ENCODE measurements around the gene USP2. TPM values are rescaled to one million over a fixed set of nuclear protein-coding genes. Genes with fewer than 3 reads are reported as not detected.

USP2 gene
- total and polyA plus RNA-seq, 2 of the 8 experiments (the other 6 are each of a cell fraction or from before 2014, with no cell fraction given) = 2.2 to 6.9 TPM

DNA sequence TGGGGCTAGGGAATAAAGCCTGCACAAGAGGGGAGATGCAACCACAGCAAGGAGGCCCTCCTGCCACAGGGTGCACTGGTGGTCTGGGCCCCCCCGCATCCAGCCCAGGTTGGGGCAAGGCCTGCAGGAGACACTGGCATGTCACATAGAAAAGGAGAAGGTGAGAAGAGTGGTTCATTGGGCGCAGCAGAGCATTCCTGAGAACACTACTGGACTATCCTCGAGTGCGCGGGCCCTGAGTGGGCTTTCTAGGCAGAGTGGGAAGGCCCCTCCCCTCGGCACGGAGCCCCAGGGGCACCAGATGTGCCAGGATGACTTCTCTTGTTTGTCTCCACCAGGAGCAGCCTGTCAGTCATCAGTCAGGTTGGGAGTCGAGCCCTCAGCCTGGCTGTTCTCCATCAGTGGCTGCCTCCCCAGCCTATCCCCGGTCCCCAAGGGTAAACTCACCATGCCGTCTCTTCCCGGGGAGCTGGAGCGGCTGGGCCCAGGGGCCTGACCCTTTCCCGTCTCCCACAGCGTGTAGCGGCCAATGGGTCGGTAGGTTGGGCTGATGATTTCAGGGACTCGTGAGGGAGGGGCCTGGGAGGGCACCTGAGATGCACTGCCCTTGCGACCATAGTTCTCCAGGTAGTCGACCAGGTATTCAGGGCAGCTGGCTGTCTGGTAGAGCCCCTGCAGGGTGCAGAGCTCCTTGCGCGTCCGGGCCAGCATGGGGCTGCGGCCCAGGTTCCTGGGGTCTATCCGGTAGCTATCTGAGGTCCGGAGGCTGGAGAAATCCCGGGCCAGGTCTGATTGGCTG, 9.0 kb downstream of the USP2 start:
- Histone ChIP-seq H2BK12ac (ENCODE audit: low read depth, low read length) (no peak overlapping the region), H4K91ac (replicated peaks; ENCODE audit: insufficient read length, low read length) (no peak overlapping the region), H3K4ac (replicated peaks; ENCODE audit: insufficient read length, low read depth, low read length) (peak overlapping the region; percentile 58), H2BK5ac (ENCODE audit: low read depth, low read length) (no peak overlapping the region), H3K27ac (ENCODE audit: low read depth, low read length) (no peak overlapping the region), H3K23me2 (ENCODE audit: low read depth, low read length) (no peaks in the 10 kb centered on the region), H2BK20ac (ENCODE audit: low read length) (no peak overlapping the region), H3K4me3 (ENCODE audit: extremely low read depth in 1 of 4, insufficient read depth in 2 of 4, low read depth in 3 of 4, low read length in 4 of 4) (no peak overlapping the region), H4K20me1 (replicated peaks in 1 of 2; ENCODE audit: control insufficient read depth in 1 of 2, insufficient read depth in 2 of 2, low read length in 2 of 2) (peaks cover 0 to 5% of the 10 kb centered on the region in 2 experiments), H2AK5ac (ENCODE audit: low read depth, low read length) (no peak overlapping the region), H2BK15ac (ENCODE audit: low read length) (0 out of 2 replicates have a peak overlapping the region, but pooled peaks have one; percentile 46), H3K14ac (ENCODE audit: insufficient read length) (no peak overlapping the region), H3K23ac (ENCODE audit: insufficient read length) (no peak overlapping the region), H3K79me2 (ENCODE audit: control insufficient read depth in 1 of 2, insufficient read depth in 2 of 2, low read length in 2 of 2) (no peaks in the 10 kb centered on the region), H3K18ac (ENCODE audit: extremely low read depth, low read length) (no peak overlapping the region), H2AFZ (ENCODE audit: low read length) (no peak overlapping the region), H3K79me1 (ENCODE audit: low read depth, low read length) (no peaks in the 10 kb centered on the region), H3K36me3 (ENCODE audit: control insufficient read depth in 2 of 4, insufficient read depth in 4 of 4, low read length in 3 of 4) (no peaks in the 10 kb centered on the region), H3K4me2 (ENCODE audit: insufficient read depth in 1 of 2, low read depth in 2 of 2, low read length in 2 of 2) (no peak overlapping the region), H3K9ac (replicated peaks in 1 of 4; ENCODE audit: extremely low read depth in 1 of 4, low read depth in 3 of 4, low read length in 3 of 4) (no peak overlapping the region), H4K8ac (ENCODE audit: extremely low read depth, insufficient read depth, low read length) (no peak overlapping the region), H3K9me3 (ENCODE audit: insufficient read depth in 2 of 2, low read depth in 1 of 2, low read length in 1 of 2) (no peaks in the 10 kb centered on the region), H3K56ac (replicated peaks; ENCODE audit: insufficient read length, low read depth, low read length) (no peak overlapping the region), H2BK120ac (replicated peaks; ENCODE audit: low read depth, low read length) (no peak overlapping the region), H3K27me3 (replicated peaks in 1 of 4; ENCODE audit: control insufficient read depth in 3 of 4, extremely low read depth in 1 of 4, insufficient read depth in 3 of 4, low read length in 3 of 4) (peaks cover 0 to 5% (median 2%) of the 10 kb centered on the region in 4 experiments; a peak in 3 of 7 replicates), H4K5ac (ENCODE audit: insufficient read length, low read depth, low read length) (no peak overlapping the region), H3K4me1 (replicated peaks in 1 of 4; ENCODE audit: control insufficient read depth in 3 of 4, insufficient read depth in 4 of 4, low read length in 3 of 4) (peaks cover 0 to 41% (median 27%) of the 10 kb centered on the region in 4 experiments; a peak in 6 of 7 replicates)
- TF ChIP-seq POU5F1 (IDR thresholded peaks at IDR 0.05; ENCODE audit: low read depth, low read length) = no peak
- no peak for TF ChIP-seq PHF8 (conservative IDR thresholded peaks at IDR 0.05; ENCODE audit: low read depth, low read length)
- no peak for TF ChIP-seq TBP (IDR thresholded peaks at IDR 0.05; ENCODE audit: low read depth, low read length)
- no peak for TF ChIP-seq CHD2 (IDR thresholded peaks at IDR 0.05; ENCODE audit: low read length)
- TF ChIP-seq RXRA (IDR thresholded peaks at IDR 0.05; ENCODE audit: insufficient read depth, low read depth, low read length) = no peak
- no peak for TF ChIP-seq ZNF274 (IDR thresholded peaks at IDR 0.05; ENCODE audit: borderline replicate concordance, extremely low read depth, low read length)
- TF ChIP-seq RFX5 (IDR thresholded peaks at IDR 0.05; ENCODE audit: borderline replicate concordance, low read depth, low read length) = no peak
- TF ChIP-seq SP4 (IDR thresholded peaks at IDR 0.05; ENCODE audit: low read length) = no peak
- no peak for TF ChIP-seq SIX5 (IDR thresholded peaks at IDR 0.05; ENCODE audit: low read depth, low read length)
- TF ChIP-seq EGR1 (IDR thresholded peaks at IDR 0.05; ENCODE audit: borderline replicate concordance, low read depth, low read length) = no peak
- no peak for TF ChIP-seq MAFK (IDR thresholded peaks at IDR 0.05; ENCODE audit: low read depth, low read length)
- no peak for TF ChIP-seq JUN (IDR thresholded peaks at IDR 0.05; ENCODE audit: low read depth, low read length)
- ChIA-PET POLR2A (ENCODE audit: partially characterized antibody) (interaction anchor here (1.0 to 6.6 kb wide), 2 partner anchors 11 to 28 kb away, joined by 3 to 32 read pairs; no protein-coding TSS in a partner anchor), CTCF (ENCODE audit: partially characterized antibody) (interaction anchor here (0.6 to 26.3 kb wide), 18 partner anchors 12 to 643 kb away, joined by 3 to 474 read pairs (median 7); partner anchors contain the start of genes C1QTNF5, C2CD2L, MFRP and USP2)
- DNase-seq (ENCODE audit: low read depth in 1 of 2, low spot score in 2 of 2) = no peak
- no peak for FAIRE-seq
- 94% methylated on average over 24 of the region's 26 CpGs; no CpG with 5 or more reads in 1 of the 2 experiments for WGBS, 2 experiments (ENCODE audit: extremely low coverage in 1 of 2, insufficient coverage in 1 of 2, insufficient read length in 1 of 2, insufficient replicate concordance in 2 of 2, low coverage in 1 of 2, low lambda C conversion rate in 2 of 2, missing lambda C conversion rate in 1 of 2)
